HG02970 (cell line): Measurements from ENCODE around the gene RPL22.
"Not testable (repeated sequence)": the region's sequence is repeated elsewhere in the genome, so short reads cannot be mapped to it uniquely, and the experiment has no call there.

Experiments
- ATAC-seq: cut with Tn5 transposase; IDR thresholded peaks from one replicate; pipeline ENCODE4 v1.9.1; 2021; ENCODE audit warnings: mild to moderate bottlenecking, moderate library complexity, moderate number of reproducible peaks; ENCODE audit not compliant: unreplicated experiment, low FRiP score

Gene RPL22

DNA sequence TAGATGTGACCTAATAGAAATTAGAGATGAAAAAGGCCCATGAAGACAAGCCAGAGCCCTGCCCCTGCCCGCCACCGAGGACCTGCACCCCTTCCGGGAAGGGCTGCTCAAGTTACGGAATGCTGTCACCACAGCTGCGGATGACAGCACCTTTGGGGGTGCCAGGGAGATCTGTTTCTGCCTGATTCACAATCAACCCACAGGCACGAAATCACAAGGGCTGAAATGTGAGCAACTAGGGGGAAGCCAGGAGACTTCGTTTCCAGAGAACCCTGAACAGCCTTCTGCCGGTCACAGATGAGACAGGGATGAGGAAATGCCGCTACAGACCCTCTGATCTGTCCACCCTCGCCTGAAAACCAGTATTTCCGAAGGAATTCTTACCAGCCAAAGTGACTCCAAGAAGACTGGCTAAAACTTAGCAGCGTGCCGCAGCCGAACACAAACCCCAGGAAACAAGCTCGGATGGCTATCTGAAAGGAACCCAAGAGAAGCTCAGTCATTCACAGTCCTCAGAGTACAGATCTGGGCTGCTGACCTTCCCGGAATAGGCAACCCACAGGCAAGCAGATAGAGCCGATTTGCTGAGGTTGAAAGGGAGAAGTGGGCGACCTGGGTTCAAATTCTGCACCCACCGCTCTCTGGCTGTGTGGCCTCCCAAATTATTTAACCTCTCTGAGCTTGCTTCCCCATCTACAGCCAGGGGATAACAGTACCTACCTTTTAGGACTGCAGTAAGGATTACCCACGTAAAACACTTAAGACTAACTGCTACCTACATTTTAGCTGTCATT, 35.3 kb upstream of the RPL22 start:
- ATAC-seq, result no peak

DNA sequence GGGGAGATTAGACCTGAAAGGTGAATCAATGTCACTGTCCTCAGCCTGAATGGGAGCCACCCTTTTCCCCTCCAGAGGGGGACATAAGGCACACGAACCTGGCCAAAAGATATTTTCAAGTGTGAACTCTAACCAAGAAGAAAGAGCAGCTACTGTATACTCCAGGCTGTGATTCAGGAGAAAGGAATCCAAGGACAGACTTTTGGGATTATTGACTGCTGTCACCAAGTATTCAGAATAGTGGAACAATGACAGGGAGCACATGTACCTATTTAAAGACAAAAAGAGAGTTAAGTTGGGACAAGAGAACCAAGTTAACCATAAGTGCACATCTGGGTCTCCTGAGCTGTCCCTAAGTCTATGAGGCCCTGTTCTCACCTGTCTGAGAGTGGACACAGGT, 34.0 kb upstream of the RPL22 start:
- ATAC-seq, result no peak

DNA sequence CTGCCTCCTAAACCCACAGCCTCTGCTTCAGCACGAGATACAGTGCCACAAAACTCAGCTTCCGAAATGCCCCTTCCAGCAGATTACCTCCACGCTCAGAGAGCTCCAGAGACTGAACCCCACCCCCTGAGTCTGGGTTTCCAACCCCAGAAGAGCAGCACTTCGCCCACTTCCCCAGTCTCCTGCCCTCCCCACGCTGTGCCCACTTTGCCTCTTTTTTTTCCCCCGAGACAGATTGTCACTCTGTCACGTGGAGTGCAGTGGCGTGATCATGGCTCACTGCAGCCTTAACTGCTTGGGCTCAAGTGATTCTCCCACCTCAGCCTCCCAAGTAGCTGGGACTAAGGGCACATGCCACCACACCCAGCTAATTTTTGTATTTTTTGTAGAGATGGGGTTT, 26.3 kb upstream of the RPL22 start:
- no peak for ATAC-seq

DNA sequence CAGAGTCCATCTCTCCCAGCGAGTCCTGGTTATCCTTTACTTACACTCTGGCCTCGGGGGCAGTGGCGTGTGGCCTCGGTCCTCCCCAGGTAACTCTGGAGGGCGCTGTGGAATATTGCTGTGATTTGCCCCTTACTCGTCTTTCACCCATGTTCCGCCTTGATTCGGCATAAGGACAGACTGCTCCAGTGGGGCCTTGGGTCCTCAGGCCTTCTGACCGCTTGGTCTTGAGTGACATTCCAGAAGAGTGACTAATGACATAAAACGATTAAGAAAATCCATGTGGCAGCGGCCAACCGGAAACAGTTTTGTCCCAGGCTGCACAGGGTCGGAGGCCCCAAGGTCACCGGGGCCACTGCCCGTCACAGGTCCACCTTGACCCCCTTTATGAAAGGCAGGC, 25.3 kb upstream of the RPL22 start:
- ATAC-seq, result no peak

DNA sequence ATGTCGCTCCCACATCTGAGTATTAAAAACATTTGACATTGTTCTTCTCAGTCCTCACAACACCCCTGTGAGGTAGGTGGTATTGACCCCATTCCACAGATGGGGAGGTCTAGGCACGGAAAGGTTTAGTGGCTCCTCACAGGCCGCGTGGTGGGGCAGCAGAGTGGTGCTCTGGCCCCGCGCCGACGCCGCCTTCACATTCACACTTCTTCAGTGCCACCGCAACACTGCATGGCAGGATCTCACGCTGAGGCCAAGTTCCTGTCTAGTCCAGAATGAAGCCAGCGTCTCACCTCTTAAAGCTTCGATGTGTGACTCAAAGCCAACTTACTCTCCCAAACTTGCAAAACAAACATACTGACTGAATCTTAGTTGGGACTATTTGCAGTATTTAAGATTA, 24.2 kb upstream of the RPL22 start:
- no peak for ATAC-seq

DNA sequence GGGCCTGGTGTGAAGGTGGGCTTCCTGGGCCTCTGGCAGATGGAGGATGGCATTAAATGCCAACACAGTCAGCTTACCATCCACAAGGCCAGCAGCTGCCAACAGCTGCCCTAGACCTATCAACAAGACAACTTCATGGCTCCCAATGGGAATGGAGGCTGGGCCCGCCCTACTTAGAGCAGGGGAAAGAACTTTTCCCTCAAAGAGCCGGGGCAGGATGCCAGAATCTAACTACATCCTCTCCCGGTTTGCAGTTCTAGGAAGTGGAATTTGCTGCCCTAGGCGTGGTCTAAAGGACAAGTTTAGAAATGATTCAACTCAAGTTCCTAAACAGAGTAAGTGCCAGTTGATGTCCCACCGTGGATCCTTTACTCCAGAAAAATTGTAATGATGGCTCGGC, 23.2 kb upstream of the RPL22 start:
- ATAC-seq, result no peak

DNA sequence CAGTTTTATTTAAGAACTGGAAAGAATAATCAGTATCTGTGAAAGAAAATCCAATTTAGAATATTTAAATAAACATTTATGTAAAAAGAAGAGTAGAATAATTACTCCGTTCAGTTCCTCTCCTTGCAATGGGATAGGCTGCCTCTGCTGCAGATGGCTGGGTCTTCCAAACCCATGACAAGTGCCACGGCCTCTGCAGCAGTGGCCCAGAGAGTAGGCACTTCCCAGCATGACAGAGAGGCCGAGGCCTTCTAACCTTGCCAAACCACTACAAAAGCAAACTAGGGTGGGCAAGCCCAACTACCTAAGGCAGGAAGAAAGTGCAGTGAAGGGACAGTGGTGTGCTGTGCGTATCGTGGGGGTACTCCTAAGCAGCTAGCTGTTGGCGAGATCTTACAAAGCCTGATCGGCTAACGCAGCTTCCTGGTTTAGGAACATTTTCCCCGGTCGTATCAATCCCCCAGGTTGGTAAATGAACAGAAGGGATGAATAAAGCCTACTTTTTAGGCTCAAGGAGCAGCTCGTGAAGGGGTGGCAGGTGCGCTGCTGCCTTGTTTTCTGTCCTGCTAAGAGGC, 21.9 kb upstream of the RPL22 start:
- ATAC-seq, result no peak

DNA sequence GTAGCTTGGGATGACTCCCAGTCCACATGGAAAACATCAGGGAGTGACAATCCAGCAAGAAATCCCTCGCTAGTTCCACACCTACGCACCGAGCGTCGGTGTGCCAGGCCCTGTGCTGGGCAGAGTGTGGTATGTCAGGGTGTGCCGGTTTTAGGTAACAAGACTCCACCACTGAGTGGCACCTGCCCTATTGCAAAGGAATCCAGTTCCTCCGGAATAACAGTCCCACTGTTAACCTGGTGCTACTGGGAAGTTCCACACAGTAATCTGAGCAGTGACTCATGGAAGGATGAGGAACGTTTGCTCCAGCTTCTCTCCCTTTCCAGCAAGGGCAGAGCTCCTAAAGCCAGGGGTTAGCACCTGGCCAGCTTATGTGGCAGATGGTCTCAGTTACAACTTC, 20.8 kb upstream of the RPL22 start:
- no peak for ATAC-seq

DNA sequence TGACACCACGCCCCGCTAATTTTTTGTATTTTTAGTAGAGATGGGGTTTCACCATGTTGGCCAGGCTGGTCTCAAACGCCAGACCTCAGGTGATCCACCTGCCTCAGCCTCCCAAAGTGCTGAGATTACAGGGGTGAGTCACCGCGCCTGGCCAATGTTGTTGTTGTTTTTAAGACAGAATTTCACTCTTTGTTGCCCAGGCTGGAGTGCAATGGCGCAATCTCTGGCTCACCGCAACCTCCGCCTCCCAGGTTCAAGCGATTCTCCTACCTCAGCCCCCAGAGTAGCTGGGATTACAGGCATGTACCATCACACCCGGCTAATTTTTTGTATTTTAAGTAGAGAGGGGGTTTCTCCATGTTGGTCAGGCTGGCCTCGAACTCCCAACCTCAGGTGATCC, 20.2 kb upstream of the RPL22 start:
- ATAC-seq, result not testable (repeated sequence)

DNA sequence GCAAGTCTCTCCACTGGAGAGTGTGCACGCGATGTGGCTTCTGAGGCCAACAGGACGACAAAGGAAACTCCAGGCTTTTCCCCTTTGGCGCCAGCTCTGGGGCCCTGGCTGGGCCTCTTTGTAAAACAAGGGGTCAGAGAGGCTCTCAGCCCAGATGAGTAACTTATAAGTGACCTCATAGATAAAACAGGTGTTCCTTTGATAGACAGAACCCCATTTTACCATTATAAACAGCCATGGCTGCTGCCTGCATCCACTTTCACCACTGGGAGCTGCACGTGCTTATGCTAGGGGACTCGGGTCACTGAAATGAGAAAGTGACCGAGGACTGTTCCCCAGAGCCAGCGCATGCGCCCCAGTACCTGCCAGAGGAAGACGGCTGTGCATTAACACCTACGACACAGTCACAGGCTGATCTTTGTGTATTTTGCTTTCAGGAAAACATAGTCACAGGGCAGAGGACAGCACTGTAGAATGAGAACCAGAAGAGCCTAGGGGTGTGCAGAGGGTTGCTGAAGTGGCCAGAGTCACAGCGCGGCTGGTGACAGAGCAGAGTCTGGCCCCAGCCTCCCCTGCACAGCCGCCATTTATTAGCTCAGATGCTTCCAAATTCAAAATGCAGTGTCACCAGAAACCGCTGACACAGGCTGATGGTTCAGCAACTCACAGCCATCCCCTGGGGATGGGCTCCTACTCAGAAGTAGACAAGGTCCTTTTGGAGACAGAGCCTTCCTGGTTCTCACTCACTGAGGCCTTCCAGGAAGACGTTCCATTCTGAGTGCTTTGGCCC, 19.2 kb upstream of the RPL22 start:
- ATAC-seq, result no peak

DNA sequence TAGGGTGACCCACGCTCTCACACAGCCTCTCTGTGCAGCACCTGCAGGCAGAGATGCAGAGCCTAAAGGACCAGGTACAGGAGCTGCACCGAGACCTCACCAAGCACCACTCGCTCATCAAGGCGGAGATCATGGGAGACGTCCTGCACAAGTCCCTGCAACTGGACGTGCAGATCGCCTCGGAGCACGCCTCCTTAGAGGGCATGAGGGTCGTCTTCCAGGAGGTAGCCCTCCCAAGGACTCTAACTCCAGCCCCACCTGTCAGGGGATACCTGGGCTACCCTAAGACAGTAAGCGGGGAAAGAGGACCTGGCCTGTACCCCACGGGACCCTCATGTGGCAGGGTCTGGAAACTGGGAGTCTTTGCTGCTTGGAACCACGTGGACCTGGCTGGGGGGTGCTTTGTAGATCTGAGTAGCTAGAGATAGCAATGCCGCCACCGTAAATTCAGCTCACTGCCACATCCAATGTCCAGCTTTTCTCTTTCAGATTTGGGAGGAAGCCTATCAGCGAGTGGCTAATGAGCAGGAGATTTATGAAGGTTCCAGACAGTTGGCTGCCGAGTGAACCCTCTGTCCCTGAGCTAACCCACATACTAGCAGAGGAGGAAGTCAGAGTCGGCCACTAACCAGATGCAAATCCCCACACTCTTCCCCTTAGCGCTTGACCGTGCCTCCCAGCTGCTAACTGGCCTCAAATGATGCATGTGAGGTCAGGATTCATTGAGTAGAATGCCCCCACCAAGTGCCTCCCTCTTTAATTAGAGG, 13.0 kb upstream of the RPL22 start:
- ATAC-seq, result no peak

DNA sequence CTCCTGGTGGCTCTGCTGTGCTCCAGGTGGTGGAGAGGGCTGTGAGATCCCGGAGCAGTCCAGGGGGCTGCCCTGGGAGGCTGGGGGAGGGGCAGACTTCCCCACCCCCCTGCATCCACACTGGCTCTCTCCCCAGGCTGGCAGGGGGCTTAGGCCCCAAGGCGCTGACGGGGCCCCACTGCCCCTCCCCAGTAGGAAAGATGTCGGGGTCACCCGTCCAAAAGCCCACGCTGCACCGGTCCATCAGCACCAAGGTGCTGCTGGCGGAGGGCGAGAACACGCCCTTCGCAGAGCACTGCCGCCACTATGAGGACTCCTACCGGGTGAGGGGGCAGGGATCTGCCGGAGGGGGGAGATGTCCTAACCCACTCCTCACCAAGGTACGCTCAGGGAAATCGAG, 12.3 kb upstream of the RPL22 start:
- ATAC-seq, result no peak

DNA sequence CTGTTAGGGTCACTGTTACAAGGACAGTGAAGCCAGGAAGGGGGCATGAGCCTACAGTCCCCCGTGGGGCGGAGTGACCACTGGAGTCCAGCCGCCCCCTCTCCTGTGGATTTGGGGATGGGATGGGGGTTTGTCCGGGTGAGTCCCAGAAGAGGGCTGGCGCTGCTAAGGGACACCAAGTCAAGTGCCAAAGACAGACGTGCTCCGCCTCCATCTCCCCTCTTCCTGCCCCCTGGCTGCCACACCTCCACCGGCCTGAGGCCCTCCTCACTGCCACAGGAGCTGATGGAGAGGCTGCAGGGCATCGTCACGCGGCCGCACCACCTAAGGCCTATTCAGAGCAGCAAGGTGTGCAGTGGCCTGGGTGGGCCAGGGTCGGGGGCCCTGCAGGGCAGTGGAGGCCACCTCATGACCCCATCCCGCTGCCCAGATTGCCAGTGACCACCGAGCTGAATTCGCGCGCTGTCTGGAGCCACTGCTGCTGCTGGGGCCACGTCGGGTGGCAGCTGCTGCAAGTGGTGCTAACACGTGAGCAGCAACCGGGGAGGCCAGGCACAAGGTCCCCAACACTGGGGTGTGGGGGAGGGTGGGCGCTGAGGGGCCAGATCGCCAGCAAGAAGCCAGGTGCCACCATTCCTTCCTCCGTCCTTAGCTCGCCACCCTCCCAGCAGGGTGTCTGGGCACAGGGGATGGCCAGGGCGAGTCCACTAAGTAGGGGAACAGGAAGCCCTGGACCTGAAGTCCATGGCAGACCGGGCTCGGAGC, 11.4 kb upstream of the RPL22 start:
- no peak for ATAC-seq

DNA sequence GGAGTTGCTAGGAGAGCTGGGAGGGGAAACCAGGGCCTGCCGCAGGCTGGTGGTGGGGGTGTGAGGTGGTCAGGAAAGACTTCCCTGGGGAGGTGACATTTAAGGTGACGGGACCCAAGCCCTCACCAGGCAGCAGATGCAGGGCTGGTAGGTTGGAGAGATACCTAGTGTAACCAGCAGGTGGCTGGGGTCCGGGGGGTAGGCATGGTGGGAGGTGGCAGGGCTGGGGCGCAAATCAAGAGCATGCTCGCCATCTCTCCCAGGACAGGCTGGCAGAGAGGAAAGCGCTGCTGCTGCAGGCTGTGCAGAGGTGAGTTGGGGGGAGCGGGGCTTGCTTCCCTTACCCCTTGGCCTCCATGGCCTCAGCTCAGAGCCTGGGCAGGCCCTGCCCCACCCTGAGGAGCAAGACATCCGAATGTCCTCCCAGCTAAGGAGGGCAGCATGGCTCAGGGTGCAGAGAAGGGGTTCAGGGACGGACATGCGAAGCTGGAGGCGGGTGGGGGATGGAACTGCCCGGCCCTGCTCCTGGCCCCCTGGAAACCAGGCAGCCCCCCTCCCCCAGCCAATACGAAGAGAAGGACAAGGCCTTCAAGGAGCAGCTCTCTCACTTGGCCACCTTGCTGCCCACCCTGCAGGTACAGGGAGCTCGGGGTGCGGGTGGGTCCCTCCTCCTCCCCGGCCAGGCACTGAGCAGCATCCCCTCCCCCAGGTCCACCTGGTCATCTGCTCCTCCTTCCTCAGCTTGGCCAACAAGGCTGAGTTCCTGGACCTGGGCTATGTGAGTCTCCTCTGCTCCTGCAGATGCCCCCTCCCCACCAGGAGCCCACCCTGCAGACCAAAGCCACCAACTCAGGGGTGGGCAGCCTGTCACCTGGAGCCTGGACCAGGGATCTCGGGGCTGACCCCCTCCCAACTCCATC, 10.5 kb upstream of the RPL22 start:
- ATAC-seq, result no peak

DNA sequence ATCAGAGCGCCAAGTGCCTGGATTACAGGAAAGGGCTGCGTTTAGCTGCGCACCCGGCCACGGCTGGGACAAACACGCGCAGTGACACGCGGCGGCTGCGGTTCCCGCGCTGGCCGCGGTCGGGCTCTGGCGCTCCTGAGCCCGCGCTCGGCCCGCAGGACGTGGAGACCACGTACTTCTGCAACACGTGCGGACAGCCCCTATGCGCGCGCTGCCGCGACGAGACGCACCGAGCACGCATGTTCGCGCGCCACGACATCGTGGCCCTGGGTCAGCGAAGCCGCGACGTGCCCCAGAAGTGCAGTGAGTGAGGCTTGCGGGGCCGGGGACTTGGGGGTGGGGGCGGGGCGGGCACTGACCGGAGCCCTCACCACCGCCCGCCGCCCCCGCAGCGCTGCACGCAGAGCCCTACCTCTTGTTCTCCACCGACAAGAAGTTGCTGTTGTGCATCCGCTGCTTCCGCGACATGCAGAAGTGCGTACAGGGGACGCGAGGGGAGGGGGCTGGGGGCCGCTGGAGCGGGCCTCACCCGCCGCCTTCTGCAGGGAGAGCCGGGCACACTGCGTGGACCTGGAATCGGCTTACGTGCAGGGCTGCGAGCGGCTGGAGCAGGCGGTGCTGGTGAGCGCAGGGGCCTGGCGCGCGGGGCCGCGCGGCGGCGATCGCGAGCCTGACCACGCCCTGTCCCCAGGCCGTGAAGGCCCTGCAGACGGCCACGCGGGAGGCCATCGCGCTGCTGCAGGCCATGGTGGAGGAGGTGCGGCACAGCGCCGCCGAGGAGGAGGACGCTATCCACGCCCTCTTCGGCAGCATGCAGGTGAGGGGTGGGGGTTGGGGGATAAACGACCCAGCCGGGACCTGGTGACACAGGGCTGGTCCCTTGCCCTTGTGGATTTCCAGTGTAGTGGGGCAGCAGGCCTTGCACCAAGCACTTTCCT, 9.6 kb upstream of the RPL22 start:
- no peak for ATAC-seq

DNA sequence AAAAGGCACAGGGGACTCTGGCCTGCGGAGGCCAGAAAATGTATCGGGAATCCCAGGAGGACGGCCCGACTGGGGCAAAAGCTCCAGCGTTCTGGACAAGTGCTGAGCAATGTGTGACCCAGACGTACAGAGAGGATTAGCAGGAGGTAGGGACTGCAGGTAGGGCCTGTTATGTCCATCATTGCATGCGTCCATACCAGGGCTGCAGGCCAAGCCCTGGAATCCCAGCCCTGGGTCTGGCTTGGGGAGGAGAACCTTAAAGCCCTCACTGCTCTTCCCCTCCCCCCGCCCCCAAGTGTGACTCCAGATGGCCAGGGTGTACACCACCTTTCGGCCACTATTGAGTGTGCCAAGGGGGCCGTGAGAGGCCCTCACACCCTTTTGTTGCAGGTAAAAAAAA, 8.5 kb upstream of the RPL22 start:
- no peak for ATAC-seq

DNA sequence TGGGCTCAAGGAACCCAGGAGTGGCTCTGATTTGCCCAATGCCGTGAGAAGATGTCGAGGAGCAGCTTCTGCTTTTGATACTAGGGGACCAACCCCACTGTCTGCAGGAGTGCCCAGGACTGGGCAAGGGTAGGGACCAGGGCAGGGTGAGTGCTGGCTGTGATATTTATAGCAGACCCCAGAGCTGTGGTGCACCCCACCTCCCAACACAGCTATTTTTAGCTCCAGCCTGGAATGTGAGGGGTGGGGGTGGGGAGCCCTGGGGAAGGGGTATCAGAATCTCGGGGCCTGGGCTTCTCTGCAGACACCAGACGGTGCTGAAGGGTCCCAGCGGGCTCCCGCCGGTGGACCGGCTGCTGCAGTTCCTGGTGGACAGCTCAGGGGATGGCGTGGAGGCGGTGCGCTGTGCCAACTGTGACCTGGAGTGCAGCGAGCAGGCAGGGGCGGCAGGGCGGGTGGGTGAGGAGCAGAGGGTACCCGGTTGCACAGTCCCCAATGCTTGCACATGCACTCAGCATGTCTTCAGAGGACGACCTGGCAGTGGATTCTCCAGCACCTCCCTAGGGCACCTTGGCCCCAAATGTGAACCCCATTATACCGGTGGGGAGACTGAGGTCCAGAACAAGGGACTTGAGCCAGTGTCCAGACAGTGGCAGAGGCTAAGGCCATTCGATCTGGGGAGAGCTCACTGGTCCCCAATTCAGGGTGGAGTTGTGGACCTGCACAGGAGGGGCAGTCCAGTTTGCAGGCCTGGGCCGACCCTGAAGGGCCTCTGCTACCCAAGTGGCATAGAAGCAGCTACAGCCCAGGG, 7.9 kb upstream of the RPL22 start:
- no peak for ATAC-seq
